MM.1S (cell line): ENCODE data around the gene TRPV4.

Experiments
- DNase-seq: peaks from one replicate; pipeline ENCODE4 v3.0.0-alpha.2; 2015
- H2AFZ ChIP-seq: fragments of 300-600 bp; sonication (generic); 2 replicates; pipeline ENCODE4 v1.6.0; 2016; ENCODE audit warnings: antibody characterized with exemption, low read length
- H3F3A ChIP-seq: fragments of 300-600 bp; sonication (generic); 2 replicates; pipeline ENCODE4 v1.6.1; 2016; ENCODE audit warnings: mild to moderate bottlenecking, antibody characterized with exemption, low read length, moderate library complexity, mixed read lengths; ENCODE audit not compliant: insufficient read depth
- H3K27ac ChIP-seq: fragments of 300-600 bp; sonication (generic); 2 replicates; pipeline ENCODE4 v1.5.1; 2016; ENCODE audit warnings: mild to moderate bottlenecking, low read length
- H3K27me3 ChIP-seq: fragments of 300-600 bp; sonication (generic); replicated peaks from 2 replicates; pipeline ENCODE4 v1.6.0; 2016; ENCODE audit warnings: low read length; ENCODE audit not compliant: insufficient read depth
- H3K36me3 ChIP-seq: fragments of 300-600 bp; sonication (generic); replicated peaks from 2 replicates; pipeline ENCODE4 v1.6.1; 2016; ENCODE audit warnings: mild to moderate bottlenecking, low read length, mixed read lengths; ENCODE audit not compliant: insufficient read depth
- H3K4me1 ChIP-seq: fragments of 300-600 bp; sonication (generic); 2 replicates; pipeline ENCODE4 v1.6.1; 2016; ENCODE audit warnings: low read length, mixed read lengths
- H3K4me2 ChIP-seq: fragments of 300-600 bp; sonication (generic); 2 replicates; pipeline ENCODE4 v1.6.0; 2016; ENCODE audit warnings: low read depth, low read length
- H3K4me3 ChIP-seq: fragments of 300-600 bp; sonication (generic); 2 replicates; pipeline ENCODE4 v1.5.1; 2016; ENCODE audit warnings: low read length, mixed read lengths
- H3K79me2 ChIP-seq: fragments of 300-600 bp; sonication (generic); 2 replicates; pipeline ENCODE4 v1.6.1; 2016; ENCODE audit warnings: mixed run types, low read length, mixed read lengths
- H3K9ac ChIP-seq: fragments of 300-600 bp; sonication (generic); 2 replicates; pipeline ENCODE4 v1.6.1; 2016; ENCODE audit warnings: low read length, mixed read lengths
- H3K9me2 ChIP-seq: fragments of 300-600 bp; sonication (generic); replicated peaks from 2 replicates; pipeline ENCODE4 v1.6.1; 2016; ENCODE audit warnings: mild to moderate bottlenecking, low read length, mixed read lengths; ENCODE audit not compliant: insufficient read depth
- H3K9me3 ChIP-seq: fragments of 300-600 bp; sonication (generic); replicated peaks from 2 replicates; pipeline ENCODE4 v1.6.1; 2016; ENCODE audit warnings: mild to moderate bottlenecking, low read length, mixed read lengths; ENCODE audit not compliant: insufficient read depth
- H4K20me1 ChIP-seq: fragments of 300-600 bp; sonication (generic); 2 replicates; pipeline ENCODE4 v1.6.1; 2016; ENCODE audit warnings: mild to moderate bottlenecking, low read length, moderate library complexity, mixed read lengths; ENCODE audit not compliant: insufficient read depth
- CTCF ChIP-seq: fragments of 300-600 bp; sonication (generic); IDR thresholded peaks from 2 replicates; pipeline ENCODE4 v1.5.1; 2016; ENCODE audit warnings: antibody characterized with exemption, low read length, mixed read lengths
- EZH2 ChIP-seq: fragments of 300-600 bp; sonication (generic); optimal IDR thresholded peaks from 2 replicates; pipeline ENCODE3; 2017; ENCODE audit warnings: low read depth, mild to moderate bottlenecking, antibody characterized with exemption, low read length, mixed read lengths
- EZH2phosphoT487 ChIP-seq: fragments of 300-600 bp; sonication (generic); IDR thresholded peaks from 2 replicates; pipeline ENCODE4 v1.6.1; 2018; ENCODE audit warnings: antibody characterized with exemption, low read length

Gene TRPV4

GRCh38 chr12:109770104-109770860, 62.9 kb downstream of the TRPV4 start:
- H2AFZ ChIP-seq = no peak overlapping the region
- no peaks in the 10 kb centered on the region for H3K79me2 ChIP-seq
- H3K9me3 ChIP-seq = no peaks in the 10 kb centered on the region
- no peak overlapping the region for H3K4me2 ChIP-seq
- H3K9ac ChIP-seq = no peak overlapping the region
- no peak overlapping the region for H3K27ac ChIP-seq
- no peak overlapping the region for H3K4me3 ChIP-seq
- H3K4me1 ChIP-seq = no peaks in the 10 kb centered on the region
- no peaks in the 10 kb centered on the region for H3K27me3 ChIP-seq
- H4K20me1 ChIP-seq = no peaks in the 10 kb centered on the region
- no peak for TF ChIP-seq EZH2phosphoT487
- no peak for TF ChIP-seq CTCF
- no peak for TF ChIP-seq EZH2
- no peaks in the 10 kb centered on the region for H3K9me2 ChIP-seq
- H3K36me3 ChIP-seq = no peaks in the 10 kb centered on the region
- H3F3A ChIP-seq = no peaks in the 10 kb centered on the region
- no peak for DNase-seq

- Histone ChIP-seq H3K9me3 (no peaks in the 10 kb centered on the region), H3F3A (no peaks in the 10 kb centered on the region), H3K79me2 (no peaks in the 10 kb centered on the region), H3K4me2 (no peak overlapping the region), H3K4me3 (no peak overlapping the region), H3K36me3 (no peaks in the 10 kb centered on the region), H3K4me1 (no peaks in the 10 kb centered on the region), H3K9me2 (no peaks in the 10 kb centered on the region), H3K27ac (no peak overlapping the region), H3K27me3 (no peaks in the 10 kb centered on the region), H3K9ac (no peak overlapping the region), H4K20me1 (no peaks in the 10 kb centered on the region), H2AFZ (no peak overlapping the region)
- TF ChIP-seq EZH2phosphoT487 (no peak), CTCF (no peak)
- DNase-seq = no peak
Measured at GRCh38 chr12:109768901-109769670, 64.1 kb downstream of the TRPV4 start.

GRCh38 chr12:109767991-109768900, 65.0 kb downstream of the TRPV4 start:
- H3K79me2 ChIP-seq = no peaks in the 10 kb centered on the region
- no peak for TF ChIP-seq EZH2
- no peak for TF ChIP-seq EZH2phosphoT487
- TF ChIP-seq CTCF = no peak
- no peak overlapping the region for H3K4me3 ChIP-seq
- H3K9me2 ChIP-seq = no peaks in the 10 kb centered on the region
- no peak overlapping the region for H3K27ac ChIP-seq
- no peaks in the 10 kb centered on the region for H3F3A ChIP-seq
- no peaks in the 10 kb centered on the region for H3K4me1 ChIP-seq
- no peaks in the 10 kb centered on the region for H4K20me1 ChIP-seq
- H3K4me2 ChIP-seq = no peak overlapping the region
- no peaks in the 10 kb centered on the region for H3K36me3 ChIP-seq
- no peaks in the 10 kb centered on the region for H3K9me3 ChIP-seq
- H2AFZ ChIP-seq = no peak overlapping the region
- DNase-seq = no peak
- no peak overlapping the region for H3K9ac ChIP-seq
- no peaks in the 10 kb centered on the region for H3K27me3 ChIP-seq
